GM23338 (cell line): ENCODE results near the gene SNRNP48. TPM values are rescaled to one million over a fixed set of nuclear protein-coding genes. Genes with fewer than 3 reads are reported as not detected.

Experiments used
- CREB1 ChIP-seq: fragments of 250-450 bp; sonication (Bioruptor Pico); IDR thresholded peaks from 2 replicates; pipeline ENCODE4 v1.5.0; 2020; ENCODE audit warnings: low read depth, mild to moderate bottlenecking, moderate library complexity
- EZH2 ChIP-seq: fragments of 200-600 bp; sonication (generic); IDR thresholded peaks from one replicate; pipeline ENCODE4 v1.8.0; 2017; ENCODE audit warnings: antibody characterized with exemption, mild to moderate bottlenecking, low read depth; ENCODE audit not compliant: unreplicated experiment
- POLR2AphosphoS5 ChIP-seq: IDR thresholded peaks from 2 replicates; pipeline ENCODE4 v1.6.1; 2016; ENCODE audit warnings: antibody characterized with exemption, low read depth
- REST ChIP-seq: IDR thresholded peaks from one replicate; pipeline ENCODE4 v1.6.1; 2018; ENCODE audit warnings: antibody characterized with exemption; ENCODE audit not compliant: unreplicated experiment
- ZNF114 ChIP-seq: fragments of 250-450 bp; sonication (Bioruptor Pico); IDR thresholded peaks from 2 replicates; pipeline ENCODE4 v1.5.0; 2020; ENCODE audit warnings: mild to moderate bottlenecking, moderate library complexity
- ZNF462 ChIP-seq: fragments of 250-450 bp; sonication (Bioruptor Pico); IDR thresholded peaks from 2 replicates; pipeline ENCODE4 v1.5.0; 2020; ENCODE audit warnings: mild to moderate bottlenecking, moderate library complexity
- polyA plus RNA-seq: library from polyadenylated mRNA; unstranded; fragments of >200 nt; fragmentation: Nextera tagmentation; extraction: Ambion mirVana; gene quantifications from 2 replicates; pipeline ENCODE4 v1.2.1, GENCODE V29; 2016
- total RNA-seq: library from RNA; depleted of rRNA; stranded (reverse); fragments of >200 nt; shearing (Covaris generic); gene quantifications from 2 replicates; pipeline ENCODE4 v1.2.3, GENCODE V29; 2014

The SNRNP48 gene
- total and polyA plus RNA-seq, 2 experiments from 2014 or later = 17.2 to 23.9 TPM

- no peak for TF ChIP-seq ZNF462 (CRISPR knock-in tag)
- TF ChIP-seq CREB1 (CRISPR knock-in tag) = no peak
- no peak for TF ChIP-seq ZNF114 (CRISPR knock-in tag)
- TF ChIP-seq POLR2AphosphoS5 = no peak
- no peak for TF ChIP-seq REST
- no peak for TF ChIP-seq EZH2
Observed at GRCh38 chr6:7566107-7566506, 23.9 kb upstream of the SNRNP48 start (continued).
